ENCODE results near the gene TLE5.

DNA sequence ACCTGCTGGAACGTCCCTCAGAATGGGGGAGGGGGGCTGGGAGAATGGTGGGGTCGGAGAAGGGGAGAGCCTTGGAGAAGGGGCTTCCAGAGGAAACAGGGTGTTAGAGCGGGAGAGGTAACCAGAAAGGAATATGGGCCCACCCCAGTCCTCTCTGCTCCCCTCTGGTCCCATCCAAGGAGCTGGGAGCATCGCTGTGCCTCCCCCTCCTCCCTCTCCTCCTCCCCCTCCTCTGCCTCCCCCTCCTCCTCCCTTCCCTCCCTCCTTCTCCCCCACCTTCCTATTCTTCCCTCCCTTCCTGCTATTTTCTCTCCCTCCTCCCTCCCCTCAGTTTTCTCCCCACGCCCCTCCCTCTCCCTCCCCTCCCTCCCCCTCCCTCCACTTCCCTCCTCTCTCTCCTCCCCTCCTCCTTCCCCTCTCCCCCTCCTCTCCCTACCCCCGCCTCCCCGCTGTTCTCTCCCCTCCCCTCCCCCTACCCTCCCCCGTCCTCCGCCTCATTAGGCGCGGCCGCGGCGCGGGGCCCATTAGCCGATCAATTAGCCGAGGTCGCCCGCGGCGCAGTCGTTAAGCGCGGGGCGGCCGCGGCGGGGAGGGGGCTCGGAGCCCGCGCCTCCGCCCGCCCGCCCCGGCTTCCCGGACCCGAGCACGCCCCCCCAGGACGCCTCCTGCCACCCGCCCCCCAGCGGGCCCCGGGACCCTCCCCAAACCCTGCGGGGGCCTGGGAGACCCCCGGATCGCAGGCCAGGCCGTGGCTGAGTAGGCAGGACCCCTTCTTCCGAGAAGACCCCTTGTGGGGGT lies 15.4 kb downstream of the TLE5 start:
- TF ChIP-seq, protein P1, sequence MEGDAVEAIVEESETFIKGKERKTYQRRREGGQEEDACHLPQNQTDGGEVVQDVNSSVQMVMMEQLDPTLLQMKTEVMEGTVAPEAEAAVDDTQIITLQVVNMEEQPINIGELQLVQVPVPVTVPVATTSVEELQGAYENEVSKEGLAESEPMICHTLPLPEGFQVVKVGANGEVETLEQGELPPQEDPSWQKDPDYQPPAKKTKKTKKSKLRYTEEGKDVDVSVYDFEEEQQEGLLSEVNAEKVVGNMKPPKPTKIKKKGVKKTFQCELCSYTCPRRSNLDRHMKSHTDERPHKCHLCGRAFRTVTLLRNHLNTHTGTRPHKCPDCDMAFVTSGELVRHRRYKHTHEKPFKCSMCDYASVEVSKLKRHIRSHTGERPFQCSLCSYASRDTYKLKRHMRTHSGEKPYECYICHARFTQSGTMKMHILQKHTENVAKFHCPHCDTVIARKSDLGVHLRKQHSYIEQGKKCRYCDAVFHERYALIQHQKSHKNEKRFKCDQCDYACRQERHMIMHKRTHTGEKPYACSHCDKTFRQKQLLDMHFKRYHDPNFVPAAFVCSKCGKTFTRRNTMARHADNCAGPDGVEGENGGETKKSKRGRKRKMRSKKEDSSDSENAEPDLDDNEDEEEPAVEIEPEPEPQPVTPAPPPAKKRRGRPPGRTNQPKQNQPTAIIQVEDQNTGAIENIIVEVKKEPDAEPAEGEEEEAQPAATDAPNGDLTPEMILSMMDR (IDR thresholded peaks at IDR 0.05; ENCODE audit: insufficient read depth, low read length, poor library complexity, severe bottlenecking), result no peak
- no peak for TF ChIP-seq EZH2phosphoT487 (conservative IDR thresholded peaks at IDR 0.05; ENCODE audit: low read length)

Data from SU-DHL-6 (cell line).